OCI-LY3 (cell line): ENCODE results near the gene MRPL1.

Experiments used
- CTCF ChIP-seq: fragments of 200-600, 300-600 bp; sonication (generic); IDR thresholded peaks from 2 replicates; pipeline ENCODE4 v1.5.1; 2014; ENCODE audit warnings: antibody characterized with exemption, low read length, low read depth
- EZH2phosphoT487 ChIP-seq: fragments of 200-600 bp; shearing (Covaris generic); IDR thresholded peaks from 2 replicates; pipeline ENCODE4 v1.6.1; 2018; ENCODE audit warnings: antibody characterized with exemption, mixed run types, low read depth

DNA sequence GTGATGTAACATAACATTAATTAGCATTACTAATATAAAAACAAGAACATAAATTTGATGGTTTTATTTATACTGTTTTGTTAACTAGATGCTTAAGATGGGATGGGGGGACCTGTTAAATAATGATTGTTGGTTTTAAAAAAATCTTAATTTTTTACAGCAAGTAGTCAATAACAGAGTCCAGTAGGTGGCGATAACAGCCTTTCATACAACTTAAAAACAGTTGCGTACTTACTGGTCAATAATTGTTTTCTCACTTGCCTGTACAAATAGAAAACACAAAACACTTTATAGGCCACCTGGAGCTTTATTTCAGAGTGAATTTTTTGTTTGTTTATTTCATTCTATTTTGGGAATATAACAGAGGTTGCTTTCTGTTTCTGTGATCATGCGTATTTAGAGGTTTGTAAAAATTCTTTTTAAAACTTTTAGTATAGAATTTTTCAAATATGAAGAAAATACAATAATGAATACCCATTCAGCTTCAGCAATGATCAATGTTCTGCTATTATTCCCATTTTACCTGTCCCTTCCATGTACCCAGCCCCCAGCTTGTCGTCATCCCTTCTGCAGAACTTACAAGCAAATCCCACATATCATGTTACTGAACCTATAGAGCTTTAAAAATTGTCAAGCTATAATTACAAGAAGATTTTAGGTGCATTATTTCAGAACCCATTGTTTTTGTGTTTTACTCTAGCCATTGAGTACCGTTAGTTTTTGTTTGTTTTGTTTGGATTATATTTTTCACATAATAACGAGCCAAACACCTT is 97.1 kb downstream of the MRPL1 start:
- peak; percentile 77 for TF ChIP-seq CTCF
- no peak for TF ChIP-seq EZH2phosphoT487
